Neural crest cell (in vitro differentiated cells): ENCODE data around the gene MNT. TPM values are rescaled to one million over a fixed set of nuclear protein-coding genes. Genes with fewer than 3 reads are reported as not detected.

Experiments
- DNase-seq: peaks from one replicate; pipeline ENCODE4 v3.0.0; 2021; ENCODE audit warnings: low read depth, mixed read lengths, low spot score
- H3K27ac Mint-ChIP-seq: one replicate; pipeline ENCODE4 v1.8.0; 2021; ENCODE audit warnings: mild to moderate bottlenecking, mixed read lengths; ENCODE audit not compliant: unreplicated experiment
- H3K27me3 Mint-ChIP-seq: 2 replicates; pipeline ENCODE4 v1.8.0; 2021; ENCODE audit warnings: low read depth, mild to moderate bottlenecking, mixed read lengths
- H3K36me3 Mint-ChIP-seq: 2 replicates; pipeline ENCODE4 v1.8.0; 2021; ENCODE audit warnings: low read depth, mild to moderate bottlenecking, mixed read lengths
- H3K4me1 Mint-ChIP-seq: 2 replicates; pipeline ENCODE4 v1.8.0; 2021; ENCODE audit warnings: mixed read lengths
- H3K4me3 Mint-ChIP-seq: one replicate; pipeline ENCODE4 v1.8.0; 2021; ENCODE audit warnings: mild to moderate bottlenecking, mixed read lengths
- H3K9me3 Mint-ChIP-seq: 2 replicates; pipeline ENCODE4 v1.8.0; 2021; ENCODE audit warnings: mixed read lengths
- total RNA-seq: library from RNA; stranded (reverse); gene quantifications from 2 replicates; pipeline ENCODE4 v1.2.1, GENCODE V29; 2021
- TF ChIP-seq, protein P1 (sequence below): fragments of 200-600 bp; sonication (generic); conservative IDR thresholded peaks from 2 replicates; pipeline ENCODE4 v1.5.0; 2021; ENCODE audit warnings: antibody characterized with exemption, mild to moderate bottlenecking

The MNT gene
- total RNA-seq, 1 donor from 2014 or later: 26.9 TPM

DNA sequence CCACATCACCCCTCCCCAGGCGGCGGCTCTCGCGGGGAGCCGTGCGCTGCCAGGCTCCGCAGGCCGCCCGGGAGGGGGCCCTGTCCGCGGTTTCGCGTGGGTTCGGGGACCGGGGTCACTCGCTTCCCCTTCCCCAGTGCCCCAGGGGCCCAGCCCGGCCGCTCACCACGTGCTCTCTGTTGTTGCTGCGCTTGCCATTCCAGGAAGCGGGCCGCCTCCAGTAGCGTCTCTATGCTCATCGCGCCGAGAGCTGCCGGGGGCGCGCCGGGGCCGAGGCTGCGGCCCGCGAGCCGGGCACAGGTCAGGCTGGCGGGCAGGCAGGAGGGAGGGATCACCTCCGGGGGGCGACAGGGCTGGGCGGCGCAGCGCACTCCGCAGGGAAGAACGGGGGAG is 390 bp downstream of the MNT start:
- DNase-seq: peak; percentile 61
- Mint-ChIP-seq H3K4me1 (peaks cover 67% of the 10 kb centered on the region), H3K4me3 (peak overlapping the region; percentile 99), H3K9me3 (no peaks in the 10 kb centered on the region), H3K27ac (no peak overlapping the region), H3K36me3 (no peaks in the 10 kb centered on the region), H3K27me3 (peaks cover 8% of the 10 kb centered on the region)
- TF ChIP-seq, protein P1, sequence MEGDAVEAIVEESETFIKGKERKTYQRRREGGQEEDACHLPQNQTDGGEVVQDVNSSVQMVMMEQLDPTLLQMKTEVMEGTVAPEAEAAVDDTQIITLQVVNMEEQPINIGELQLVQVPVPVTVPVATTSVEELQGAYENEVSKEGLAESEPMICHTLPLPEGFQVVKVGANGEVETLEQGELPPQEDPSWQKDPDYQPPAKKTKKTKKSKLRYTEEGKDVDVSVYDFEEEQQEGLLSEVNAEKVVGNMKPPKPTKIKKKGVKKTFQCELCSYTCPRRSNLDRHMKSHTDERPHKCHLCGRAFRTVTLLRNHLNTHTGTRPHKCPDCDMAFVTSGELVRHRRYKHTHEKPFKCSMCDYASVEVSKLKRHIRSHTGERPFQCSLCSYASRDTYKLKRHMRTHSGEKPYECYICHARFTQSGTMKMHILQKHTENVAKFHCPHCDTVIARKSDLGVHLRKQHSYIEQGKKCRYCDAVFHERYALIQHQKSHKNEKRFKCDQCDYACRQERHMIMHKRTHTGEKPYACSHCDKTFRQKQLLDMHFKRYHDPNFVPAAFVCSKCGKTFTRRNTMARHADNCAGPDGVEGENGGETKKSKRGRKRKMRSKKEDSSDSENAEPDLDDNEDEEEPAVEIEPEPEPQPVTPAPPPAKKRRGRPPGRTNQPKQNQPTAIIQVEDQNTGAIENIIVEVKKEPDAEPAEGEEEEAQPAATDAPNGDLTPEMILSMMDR: no peak

DNA sequence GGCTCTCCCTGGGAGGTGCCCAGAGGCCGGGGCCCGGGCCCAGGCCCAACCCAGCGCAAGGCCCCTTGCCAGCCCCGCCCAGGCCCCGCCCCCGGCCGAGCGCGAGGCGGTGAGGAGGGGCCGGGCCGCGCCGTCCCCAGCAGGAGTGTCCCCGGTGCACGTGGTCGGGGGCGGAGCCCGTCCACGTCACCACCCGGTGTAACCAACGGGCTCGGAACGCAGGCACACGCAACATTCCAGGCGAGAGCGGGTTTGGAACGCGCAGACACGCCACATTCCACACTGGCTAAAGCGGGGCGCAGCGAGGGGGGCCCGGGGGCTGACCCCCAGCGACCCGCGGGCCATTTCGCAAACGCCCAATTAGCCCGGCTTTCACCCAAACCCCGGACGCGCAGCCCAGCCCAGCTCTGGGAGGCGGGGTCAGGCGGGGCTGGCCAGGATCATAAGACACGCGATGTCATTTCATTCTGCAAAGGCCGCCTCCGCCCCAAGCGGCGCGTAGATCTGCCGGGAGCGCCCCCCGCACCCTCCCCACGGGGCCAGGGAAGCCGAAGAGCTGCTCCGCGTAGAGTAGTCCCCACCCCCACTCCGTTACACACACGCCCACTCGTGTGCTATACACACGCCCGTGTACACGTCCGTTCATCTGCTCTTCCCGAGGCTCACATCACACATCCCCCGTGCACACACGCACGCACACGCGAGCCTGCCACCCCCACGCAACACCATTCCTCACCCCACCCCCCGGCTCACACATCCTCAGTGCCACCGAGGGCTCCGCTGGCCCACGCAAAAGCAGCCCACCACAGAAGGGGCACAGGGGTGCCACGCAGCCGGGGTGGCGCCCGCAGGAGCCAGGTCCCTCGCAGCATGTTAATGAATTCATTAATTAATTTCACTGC is 1.0 kb downstream of the MNT start:
- TF ChIP-seq, protein P1: no peak
- H3K4me1 Mint-ChIP-seq: peaks cover 63% of the 10 kb centered on the region
- peak; percentile 81 for DNase-seq
- H3K9me3 Mint-ChIP-seq: no peaks in the 10 kb centered on the region
- H3K27ac Mint-ChIP-seq: peak overlapping the region; percentile 99
- no peaks in the 10 kb centered on the region for H3K36me3 Mint-ChIP-seq
- H3K27me3 Mint-ChIP-seq: peaks cover 8% of the 10 kb centered on the region
- peak overlapping the region; percentile 99 for H3K4me3 Mint-ChIP-seq

DNA sequence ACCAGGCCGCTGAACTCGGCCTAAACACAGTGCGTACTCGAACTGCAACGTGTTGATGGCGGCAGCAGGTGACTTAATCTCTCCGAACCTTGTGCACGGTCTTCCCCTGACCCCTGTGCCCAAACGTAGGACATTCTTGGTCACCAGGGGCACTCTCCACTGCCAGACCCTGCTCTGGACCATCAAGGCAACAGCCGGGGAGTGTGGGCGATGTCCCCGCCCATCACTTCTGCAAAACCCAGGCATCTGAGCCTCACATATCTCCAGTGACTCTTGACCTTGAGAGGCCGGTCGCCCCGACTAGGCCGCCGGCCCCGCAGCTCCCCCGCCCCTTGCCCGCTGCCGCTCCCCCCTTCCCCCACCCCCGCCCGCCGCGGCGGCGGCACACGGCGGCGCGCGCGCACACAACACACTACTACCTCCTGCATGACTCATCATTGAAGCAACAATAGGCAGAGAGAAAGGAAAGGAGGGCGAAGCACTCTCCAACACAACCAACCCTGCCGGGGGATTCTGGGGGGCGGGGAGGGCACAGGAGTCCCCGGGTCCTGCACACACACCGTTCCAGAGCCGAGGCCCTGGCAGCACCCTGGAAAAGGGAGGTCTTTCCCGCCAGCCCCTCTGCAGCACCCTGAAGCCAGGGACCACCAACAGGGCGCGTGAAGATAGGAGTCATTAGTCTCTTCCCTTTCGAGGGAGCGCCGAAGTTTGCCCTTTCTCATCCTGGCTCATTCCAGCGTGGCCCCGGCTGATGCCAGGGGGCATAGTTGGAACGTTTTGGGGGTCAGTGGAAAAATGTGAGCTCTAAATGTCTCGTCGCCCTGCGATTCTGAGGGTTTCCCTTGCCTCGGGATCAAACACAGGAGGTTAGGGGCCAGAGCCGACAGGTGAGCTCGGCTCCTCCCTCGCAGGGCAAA is 1.9 kb downstream of the MNT start:
- Mint-ChIP-seq H3K36me3 (no peaks in the 10 kb centered on the region), H3K4me3 (peak overlapping the region; percentile 99), H3K27me3 (peaks cover 12% of the 10 kb centered on the region), H3K9me3 (no peaks in the 10 kb centered on the region), H3K27ac (peak overlapping the region; percentile 98), H3K4me1 (peaks cover 66% of the 10 kb centered on the region)
- TF ChIP-seq, protein P1: no peak
- no peak for DNase-seq

DNA sequence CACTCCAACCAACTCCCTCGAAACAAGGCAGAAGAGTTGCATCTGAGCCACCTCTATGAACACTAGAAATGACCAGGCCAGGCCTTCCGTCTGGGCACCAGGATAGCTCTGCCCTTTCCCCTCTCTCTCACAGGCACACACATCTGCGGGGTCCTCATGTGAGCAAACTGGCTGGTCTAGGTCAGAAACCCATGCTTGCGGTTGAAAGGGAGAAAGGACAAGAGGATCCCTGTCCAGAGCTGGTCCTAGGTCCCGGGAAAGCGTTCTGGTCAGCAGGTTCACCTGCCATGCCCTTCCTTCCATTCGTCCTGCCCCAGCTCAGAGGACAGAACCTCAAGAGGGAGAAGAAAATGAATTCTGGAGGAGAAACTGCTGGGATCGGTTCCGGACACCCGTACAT is 2.7 kb downstream of the MNT start:
- TF ChIP-seq, protein P1: no peak
- Mint-ChIP-seq H3K27ac (peak overlapping the region; percentile 97), H3K4me1 (peaks cover 61% of the 10 kb centered on the region), H3K9me3 (no peaks in the 10 kb centered on the region), H3K36me3 (no peaks in the 10 kb centered on the region), H3K4me3 (peak overlapping the region; percentile 99), H3K27me3 (peaks cover 12% of the 10 kb centered on the region)
- DNase-seq: no peak
